ENCODE results near the gene SLCO4A1.

- peak in 2 of 4 experiments; percentile 34 to 35 for TF ChIP-seq CTCF (IDR thresholded peaks at IDR 0.05)
- no peak for TF ChIP-seq POLR2AphosphoS5 (IDR thresholded peaks at IDR 0.05)
- no peak for TF ChIP-seq POLR2A (IDR thresholded peaks at IDR 0.05)
Observed at GRCh38 chr20:62707921-62708521, 65.7 kb downstream of the SLCO4A1 start.

Data from sigmoid colon (tissue), 4 donors.